KOPT-K1 (cell line): ENCODE measurements around the gene RBMS3.

Experiments
- H3K27ac ChIP-seq: fragments of 200-600 bp; sonication (generic); 2 replicates; pipeline ENCODE4 v1.5.1; 2016; ENCODE audit warnings: antibody characterized with exemption, mild to moderate bottlenecking, low read depth, low read length; ENCODE audit not compliant: poor library complexity, severe bottlenecking
- H3K36me3 ChIP-seq: fragments of 200-600 bp; sonication (generic); 2 replicates; pipeline ENCODE4 v1.5.1; 2017; ENCODE audit warnings: antibody characterized with exemption, mild to moderate bottlenecking, low read length, moderate library complexity; ENCODE audit not compliant: insufficient read depth
- H3K9me3 ChIP-seq: fragments of 200-600 bp; sonication (generic); 2 replicates; pipeline ENCODE4 v1.5.1; 2017; ENCODE audit warnings: antibody characterized with exemption, low read length, mild to moderate bottlenecking; ENCODE audit not compliant: insufficient read depth, poor library complexity, severe bottlenecking

Gene RBMS3

GRCh38 chr3:29912600-29913288 lies 631.9 kb downstream of the RBMS3 start:
- Histone ChIP-seq H3K9me3 (no peaks in the 10 kb centered on the region), H3K27ac (no peak overlapping the region), H3K36me3 (no peaks in the 10 kb centered on the region)

- no peaks in the 10 kb centered on the region for H3K9me3 ChIP-seq
- no peaks in the 10 kb centered on the region for H3K36me3 ChIP-seq
- no peak overlapping the region for H3K27ac ChIP-seq
These were observed 634.1 kb downstream of the RBMS3 start for GRCh38 chr3:29914861-29915524.

GRCh38 chr3:29919571-29919970 lies 638.7 kb downstream of the RBMS3 start:
- no peaks in the 10 kb centered on the region for H3K9me3 ChIP-seq

GRCh38 chr3:29922992-29923746 lies 642.3 kb downstream of the RBMS3 start:
- no peaks in the 10 kb centered on the region for H3K9me3 ChIP-seq
- H3K27ac ChIP-seq, result no peak overlapping the region
- no peaks in the 10 kb centered on the region for H3K36me3 ChIP-seq

More at GRCh38 chr3:29919571-29919970, 638.7 kb downstream of the RBMS3 start:
- no peak overlapping the region for H3K27ac ChIP-seq
- H3K36me3 ChIP-seq, result no peaks in the 10 kb centered on the region

GRCh38 chr3:29924783-29925561 lies 644.1 kb downstream of the RBMS3 start:
- no peaks in the 10 kb centered on the region for H3K36me3 ChIP-seq
- no peak overlapping the region for H3K27ac ChIP-seq
- no peaks in the 10 kb centered on the region for H3K9me3 ChIP-seq

- Histone ChIP-seq H3K9me3 (no peaks in the 10 kb centered on the region), H3K27ac (no peak overlapping the region), H3K36me3 (no peaks in the 10 kb centered on the region)
These were observed 645.5 kb downstream of the RBMS3 start for GRCh38 chr3:29926378-29926777.

- Histone ChIP-seq H3K36me3 (no peaks in the 10 kb centered on the region), H3K27ac (no peak overlapping the region), H3K9me3 (no peaks in the 10 kb centered on the region)
These were observed 651.9 kb downstream of the RBMS3 start for GRCh38 chr3:29932696-29933325.

- Histone ChIP-seq H3K27ac (no peak overlapping the region), H3K36me3 (no peaks in the 10 kb centered on the region)
These were observed 653.1 kb downstream of the RBMS3 start for GRCh38 chr3:29933802-29934490.

GRCh38 chr3:29934751-29935150 lies 653.9 kb downstream of the RBMS3 start:
- Histone ChIP-seq H3K27ac (no peak overlapping the region), H3K36me3 (no peaks in the 10 kb centered on the region), H3K9me3 (no peaks in the 10 kb centered on the region)

More at GRCh38 chr3:29933802-29934490, 653.1 kb downstream of the RBMS3 start:
- H3K9me3 ChIP-seq, result no peaks in the 10 kb centered on the region

GRCh38 chr3:29936054-29936453 lies 655.2 kb downstream of the RBMS3 start:
- Histone ChIP-seq H3K36me3 (no peaks in the 10 kb centered on the region), H3K27ac (no peak overlapping the region)

GRCh38 chr3:29936766-29937165 lies 655.9 kb downstream of the RBMS3 start:
- no peak overlapping the region for H3K27ac ChIP-seq
- H3K36me3 ChIP-seq, result no peaks in the 10 kb centered on the region
- no peaks in the 10 kb centered on the region for H3K9me3 ChIP-seq

More at GRCh38 chr3:29936054-29936453, 655.2 kb downstream of the RBMS3 start:
- no peaks in the 10 kb centered on the region for H3K9me3 ChIP-seq

- Histone ChIP-seq H3K27ac (no peak overlapping the region), H3K9me3 (no peaks in the 10 kb centered on the region)
These were observed 656.3 kb downstream of the RBMS3 start for GRCh38 chr3:29937185-29937584.

GRCh38 chr3:29940759-29941323 lies 660.0 kb downstream of the RBMS3 start:
- no peaks in the 10 kb centered on the region for H3K36me3 ChIP-seq
- H3K27ac ChIP-seq, result no peak overlapping the region
- H3K9me3 ChIP-seq, result no peaks in the 10 kb centered on the region

More at GRCh38 chr3:29937185-29937584, 656.3 kb downstream of the RBMS3 start:
- H3K36me3 ChIP-seq, result no peaks in the 10 kb centered on the region

- Histone ChIP-seq H3K36me3 (no peaks in the 10 kb centered on the region), H3K27ac (no peak overlapping the region), H3K9me3 (no peaks in the 10 kb centered on the region)
These were observed 661.4 kb downstream of the RBMS3 start for GRCh38 chr3:29942297-29942696.
